IPS DF 6.9 (cell line): Measurements from ENCODE around the gene TM9SF4.

Experiments
- DNase-seq: peaks from one replicate; pipeline ENCODE4 v3.0.0-alpha.2; 2013; ENCODE audit warnings: low read depth, low spot score
- H3K27ac ChIP-seq: one replicate; pipeline ENCODE4 v1.5.1; 2013; ENCODE audit warnings: low read length, control low read depth
- H3K27me3 ChIP-seq: 2 replicates; pipeline ENCODE4 v1.6.1; 2013; ENCODE audit warnings: mild to moderate bottlenecking, low read length; ENCODE audit not compliant: control insufficient read depth, insufficient read depth
- H3K36me3 ChIP-seq: 2 replicates; pipeline ENCODE4 v1.6.1; 2013; ENCODE audit warnings: low read length; ENCODE audit not compliant: control insufficient read depth, insufficient read depth
- H3K4me1 ChIP-seq: 2 replicates; pipeline ENCODE4 v1.6.1; 2013; ENCODE audit warnings: low read length; ENCODE audit not compliant: control insufficient read depth, insufficient read depth
- H3K4me3 ChIP-seq: 2 replicates; pipeline ENCODE4 v1.5.1; 2013; ENCODE audit warnings: mild to moderate bottlenecking, low read length
- H3K9me3 ChIP-seq: 2 replicates; pipeline ENCODE4 v1.6.1; 2013; ENCODE audit warnings: low read length, inconsistent platforms; ENCODE audit not compliant: control insufficient read depth, insufficient read depth
- WGBS: extraction: QIAGEN DNeasy Blood & Tissue Kit; methylation state at CpG from one replicate; pipeline ENCODE4 v1.1.7; 2013; ENCODE audit warnings: mixed read lengths, missing lambda C conversion rate; ENCODE audit not compliant: insufficient read length, insufficient coverage; 5-methylcytosine and 5-hydroxymethylcytosine counted together

Gene TM9SF4

GRCh38 chr20:32207626-32208498 lies 98.3 kb downstream of the TM9SF4 start, which contains the start of the genes PLAGL2 and POFUT1:
Gene PLAGL2, minus strand, starts transcription at chr20:32207743. Its CDS starts 5,565 bp downstream, at chr20:32202178.
Gene POFUT1, plus strand, starts transcription at chr20:32207880. Its CDS starts 62 bp downstream, at chr20:32207942.
- H3K36me3 ChIP-seq: 0 out of 2 replicates have a peak, but pooled peaks cover 2% of the 10 kb centered on the region
- H3K4me3 ChIP-seq: peak within 1 kb of the TSS; percentile 78
- no peak within 1 kb of the TSS for H3K27ac ChIP-seq
- DNase-seq: no peak
- peaks cover 3% of the 10 kb centered on the region for H3K4me1 ChIP-seq
- H3K9me3 ChIP-seq: no peaks in the 10 kb centered on the region
- no CpG with 5 or more reads among the region's 74 CpGs for WGBS
- no peaks in the 10 kb centered on the region for H3K27me3 ChIP-seq

GRCh38 chr20:32208499-32209154 lies 99.1 kb downstream of the TM9SF4 start:
- Histone ChIP-seq H3K27ac (no peak overlapping the region), H3K4me1 (peaks cover 3% of the 10 kb centered on the region), H3K4me3 (peak overlapping the region; percentile 78; the same call in 1 of the 2 replicates), H3K9me3 (no peaks in the 10 kb centered on the region), H3K36me3 (0 out of 2 replicates have a peak, but pooled peaks cover 2% of the 10 kb centered on the region), H3K27me3 (no peaks in the 10 kb centered on the region)
- no peak for DNase-seq
- WGBS: no CpG with 5 or more reads among the region's 13 CpGs

- Histone ChIP-seq H3K27ac (no peak overlapping the region), H3K36me3 (0 out of 2 replicates have a peak, but pooled peaks cover 2% of the 10 kb centered on the region), H3K27me3 (no peaks in the 10 kb centered on the region), H3K4me3 (no peak overlapping the region), H3K9me3 (no peaks in the 10 kb centered on the region), H3K4me1 (peaks cover 3% of the 10 kb centered on the region)
- WGBS: no CpG with 5 or more reads among the region's 9 CpGs
- no peak for DNase-seq
These were observed 100.5 kb downstream of the TM9SF4 start for GRCh38 chr20:32209850-32210605.

- no peaks in the 10 kb centered on the region for H3K27me3 ChIP-seq
- H3K27ac ChIP-seq: no peak overlapping the region
- no peaks in the 10 kb centered on the region for H3K9me3 ChIP-seq
- H3K4me1 ChIP-seq: no peaks in the 10 kb centered on the region
- no CpG with 5 or more reads among the region's 1 CpG for WGBS
- H3K36me3 ChIP-seq: peaks cover 10% of the 10 kb centered on the region; the same call in 1 of the 2 replicates
- no peak for DNase-seq
- no peak overlapping the region for H3K4me3 ChIP-seq
These were observed 104.4 kb downstream of the TM9SF4 start for GRCh38 chr20:32213870-32214269.

GRCh38 chr20:32215147-32215546 lies 105.6 kb downstream of the TM9SF4 start:
- no CpG with 5 or more reads among the region's 8 CpGs for WGBS
- no peak overlapping the region for H3K4me3 ChIP-seq
- no peak overlapping the region for H3K27ac ChIP-seq
- H3K4me1 ChIP-seq: no peaks in the 10 kb centered on the region
- H3K36me3 ChIP-seq: peaks cover 10% of the 10 kb centered on the region; the same call in 1 of the 2 replicates
- DNase-seq: no peak
- no peaks in the 10 kb centered on the region for H3K9me3 ChIP-seq
- no peaks in the 10 kb centered on the region for H3K27me3 ChIP-seq

GRCh38 chr20:32215729-32216128 lies 106.2 kb downstream of the TM9SF4 start:
- Histone ChIP-seq H3K27ac (no peak overlapping the region), H3K27me3 (no peaks in the 10 kb centered on the region), H3K4me1 (no peaks in the 10 kb centered on the region), H3K36me3 (peaks cover 10% of the 10 kb centered on the region; the same call in 1 of the 2 replicates), H3K4me3 (no peak overlapping the region), H3K9me3 (no peaks in the 10 kb centered on the region)
- DNase-seq: no peak
- no CpG with 5 or more reads among the region's 3 CpGs for WGBS

GRCh38 chr20:32216179-32217142 lies 106.9 kb downstream of the TM9SF4 start:
- DNase-seq: no peak
- no peaks in the 10 kb centered on the region for H3K27me3 ChIP-seq
- H3K4me1 ChIP-seq: no peaks in the 10 kb centered on the region
- no peaks in the 10 kb centered on the region for H3K9me3 ChIP-seq
- WGBS: no CpG with 5 or more reads among the region's 13 CpGs
- H3K36me3 ChIP-seq: peaks cover 9% of the 10 kb centered on the region; the same call in 1 of the 2 replicates
- H3K4me3 ChIP-seq: no peak overlapping the region
- no peak overlapping the region for H3K27ac ChIP-seq
